GM18520 (cell line): ENCODE data around the gene FGGY.

Source experiments
- ATAC-seq: cut with Tn5 transposase; IDR thresholded peaks from one replicate; pipeline ENCODE4 v1.9.1; 2021; ENCODE audit not compliant: unreplicated experiment

The FGGY gene

GRCh38 chr1:59671066-59671952 lies 374.4 kb downstream of the FGGY start:
- ATAC-seq = no peak

GRCh38 chr1:59671953-59672305 lies 375.0 kb downstream of the FGGY start:
- ATAC-seq = no peak

- no peak for ATAC-seq
These were observed 376.1 kb downstream of the FGGY start for GRCh38 chr1:59672851-59673572.

- ATAC-seq = no peak
These were observed 376.9 kb downstream of the FGGY start for GRCh38 chr1:59673573-59674450.

GRCh38 chr1:59674595-59674994 lies 377.7 kb downstream of the FGGY start:
- no peak for ATAC-seq

- no peak for ATAC-seq
These were observed 379.0 kb downstream of the FGGY start for GRCh38 chr1:59675936-59676335.

- ATAC-seq = no peak
These were observed 381.1 kb downstream of the FGGY start for GRCh38 chr1:59678040-59678439.

GRCh38 chr1:59678493-59679228 lies 381.8 kb downstream of the FGGY start:
- no peak for ATAC-seq

- ATAC-seq = no peak
These were observed 383.1 kb downstream of the FGGY start for GRCh38 chr1:59680044-59680443.

GRCh38 chr1:59682396-59683080 lies 385.6 kb downstream of the FGGY start:
- no peak for ATAC-seq

- ATAC-seq = no peak
These were observed 386.3 kb downstream of the FGGY start for GRCh38 chr1:59683197-59683596.

GRCh38 chr1:59684698-59685097 lies 387.8 kb downstream of the FGGY start:
- ATAC-seq = no peak

GRCh38 chr1:59685101-59685500 lies 388.2 kb downstream of the FGGY start:
- ATAC-seq = no peak

GRCh38 chr1:59685666-59686065 lies 388.8 kb downstream of the FGGY start:
- no peak for ATAC-seq

GRCh38 chr1:59686170-59686569 lies 389.3 kb downstream of the FGGY start:
- ATAC-seq = no peak

GRCh38 chr1:59686574-59686973 lies 389.7 kb downstream of the FGGY start:
- no peak for ATAC-seq

- ATAC-seq = no peak
These were observed 390.2 kb downstream of the FGGY start for GRCh38 chr1:59687081-59687480.

GRCh38 chr1:59688976-59689375 lies 392.1 kb downstream of the FGGY start:
- ATAC-seq = no peak

- ATAC-seq = no peak
These were observed 392.8 kb downstream of the FGGY start for GRCh38 chr1:59689730-59690129.
